ENCODE measurements around the gene CLIP4.

- TF ChIP-seq EP300 (IDR thresholded peaks at IDR 0.05; ENCODE audit: borderline replicate concordance in 1 of 2, low read depth in 1 of 2, low read length in 1 of 2) (no peak), EZH2phosphoT487 (IDR thresholded peaks at IDR 0.05; ENCODE audit: borderline replicate concordance, low read depth) (no peak), POLR2AphosphoS5 (IDR thresholded peaks at IDR 0.05; ENCODE audit: low read depth, low read length) (no peak), NRF1 (IDR thresholded peaks at IDR 0.05; ENCODE audit: low read depth, low read length) (no peak), SIN3A (IDR thresholded peaks at IDR 0.05; ENCODE audit: borderline replicate concordance, low read depth, low read length) (no peak)
Measured at GRCh38 chr2:29238497-29238896, 123.3 kb downstream of the CLIP4 start.

Measured in SK-N-SH (cell line).